A673 (cell line): ENCODE results near the gene SPCS2.

Experiments used
- CTCF ChIP-seq: fragments of 300-800, 200-600 bp; sonication (generic); conservative IDR thresholded peaks from 2 replicates; pipeline ENCODE4 v1.5.1; 2017; ENCODE audit warnings: low read depth, mild to moderate bottlenecking, antibody characterized with exemption, low read length, moderate library complexity, mixed read lengths
- EZH2 ChIP-seq: fragments of 200-600 bp; sonication (generic); IDR thresholded peaks from 2 replicates; pipeline ENCODE4 v1.6.1; 2017; ENCODE audit warnings: borderline replicate concordance, low read depth, mild to moderate bottlenecking, mixed read lengths, antibody characterized with exemption, low read length; ENCODE audit not compliant: poor library complexity, severe bottlenecking

GRCh38 chr11:74951226-74951625, 2.2 kb downstream of the SPCS2 start:
- TF ChIP-seq CTCF (no peak), EZH2 (no peak)
